Stimulated activated CD4-positive, alpha-beta T cell treated with anti-CD3 and anti-CD28 coated beads, Interleukin-12 subunit alpha, Interleukin-12 subunit beta, amount 100 ng/mL, for 4 hours (primary cell): ENCODE results near the gene GLG1.
"Not testable (repeated sequence)": the region's sequence is repeated elsewhere in the genome, so short reads cannot be mapped to it uniquely, and the experiment has no call there.

ENCODE experiments used
- DNase-seq: peaks from one replicate; pipeline ENCODE4 v3.0.0-alpha.2; 2020

Gene GLG1

DNA sequence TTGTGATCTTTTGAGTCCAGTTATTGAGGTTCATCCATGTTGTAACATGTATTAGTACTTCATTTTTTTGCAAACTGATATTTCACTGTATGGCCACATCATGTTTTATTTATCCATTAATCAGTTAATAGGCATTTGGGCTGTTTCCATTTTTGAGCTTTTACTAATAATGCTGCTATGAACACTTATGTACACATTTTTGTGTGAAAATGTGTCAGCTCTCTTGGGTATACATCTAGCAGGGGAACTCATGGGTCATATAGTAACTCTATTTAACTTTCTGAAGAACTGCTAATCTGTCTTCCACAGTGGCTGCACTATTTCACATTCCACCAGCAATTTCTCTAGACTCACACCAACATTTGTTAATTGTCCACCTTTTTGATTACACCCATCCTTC lies 82.0 kb downstream of the GLG1 start:
- no peak for DNase-seq

DNA sequence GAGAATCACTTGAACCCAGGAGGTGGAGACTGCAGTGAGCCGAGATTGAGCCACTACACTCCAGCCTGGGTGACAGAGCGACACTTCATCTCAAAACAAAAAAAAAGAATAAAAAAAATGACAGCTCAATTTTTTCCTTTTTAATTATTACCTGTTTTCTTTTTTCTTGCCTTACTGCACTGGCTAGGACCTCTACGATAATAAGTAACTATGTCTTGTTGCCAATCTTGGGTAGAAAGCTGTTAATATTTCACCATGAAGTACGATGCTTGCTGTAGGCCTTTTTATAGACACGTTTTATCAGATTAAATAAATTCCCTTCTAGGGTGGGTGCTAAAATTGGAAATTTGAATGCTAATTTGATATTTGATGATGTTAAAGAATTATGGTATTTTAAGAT lies 82.8 kb downstream of the GLG1 start:
- DNase-seq: no peak

DNA sequence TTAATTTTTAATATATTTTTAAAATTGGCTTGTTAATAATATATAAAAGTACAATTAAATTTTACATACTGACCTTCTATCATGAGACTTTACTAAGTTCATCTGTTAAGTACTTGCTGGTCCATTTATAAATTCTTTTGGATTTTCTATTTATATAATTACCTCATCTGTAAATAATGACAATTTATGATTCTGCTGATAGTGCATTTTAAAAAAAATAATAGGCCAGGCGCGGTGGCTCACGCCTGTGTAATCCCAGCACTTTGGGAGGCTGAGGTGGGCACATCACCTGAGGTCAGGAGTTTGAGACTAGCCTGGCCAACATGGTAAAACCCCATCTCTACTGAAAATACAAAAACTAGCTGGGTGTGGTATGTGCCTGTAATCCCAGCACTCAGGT lies 83.2 kb downstream of the GLG1 start:
- DNase-seq: not testable (repeated sequence)

DNA sequence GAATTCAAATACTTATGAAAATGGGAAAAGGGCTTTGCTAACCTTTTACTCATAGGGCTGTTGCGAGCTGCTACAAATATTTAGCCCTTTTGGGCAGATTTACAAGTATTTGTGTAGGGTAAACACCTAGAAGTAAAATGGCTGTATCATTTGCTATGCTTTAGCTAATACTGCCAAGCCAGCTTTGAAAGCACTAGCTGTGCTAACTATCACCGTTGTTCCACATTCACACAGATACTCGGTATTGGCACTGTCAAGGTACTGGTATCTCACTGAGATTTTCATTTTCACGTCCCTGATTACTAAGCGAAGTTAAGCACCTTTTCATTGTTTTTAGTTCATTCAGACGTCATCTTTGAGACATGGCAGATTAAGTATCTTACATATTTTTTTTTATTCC lies 84.8 kb downstream of the GLG1 start:
- no peak for DNase-seq

DNA sequence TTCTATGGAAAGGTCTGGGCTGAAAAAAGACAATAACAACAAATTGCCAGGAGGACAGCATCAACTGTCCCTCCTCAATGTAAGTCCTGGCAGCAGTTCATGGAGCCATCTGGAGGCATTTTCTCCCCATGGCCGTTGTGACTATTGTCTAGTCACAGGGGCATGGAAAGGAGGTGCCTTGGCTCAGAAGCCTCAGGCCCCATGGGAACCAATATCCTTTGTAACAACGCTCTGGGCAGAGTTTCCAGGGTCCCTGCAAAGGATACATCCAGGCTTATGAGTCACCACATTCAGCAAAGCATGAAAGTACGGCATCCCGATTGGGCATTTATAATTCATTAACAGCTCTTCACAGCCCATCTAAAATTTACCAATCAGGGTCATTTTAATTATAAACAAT lies 85.2 kb downstream of the GLG1 start:
- no peak for DNase-seq

DNA sequence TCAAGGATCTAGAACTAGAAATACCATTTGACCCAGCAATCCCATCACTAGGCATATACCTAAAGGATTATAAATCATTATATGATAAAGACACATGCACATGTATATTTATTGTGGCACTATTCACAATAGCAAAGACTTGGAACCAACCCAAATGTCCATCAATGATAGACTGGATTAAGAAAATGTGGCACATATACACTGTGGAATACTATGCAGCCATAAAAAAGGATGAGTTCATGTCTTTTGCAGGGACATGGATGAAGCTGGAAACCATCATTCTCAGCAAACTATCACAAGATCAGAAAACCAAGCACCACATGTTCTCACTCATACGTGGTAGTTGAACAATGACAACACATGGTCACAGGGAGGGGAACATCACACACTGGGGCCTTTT lies 88.0 kb downstream of the GLG1 start:
- DNase-seq: not testable (repeated sequence)

DNA sequence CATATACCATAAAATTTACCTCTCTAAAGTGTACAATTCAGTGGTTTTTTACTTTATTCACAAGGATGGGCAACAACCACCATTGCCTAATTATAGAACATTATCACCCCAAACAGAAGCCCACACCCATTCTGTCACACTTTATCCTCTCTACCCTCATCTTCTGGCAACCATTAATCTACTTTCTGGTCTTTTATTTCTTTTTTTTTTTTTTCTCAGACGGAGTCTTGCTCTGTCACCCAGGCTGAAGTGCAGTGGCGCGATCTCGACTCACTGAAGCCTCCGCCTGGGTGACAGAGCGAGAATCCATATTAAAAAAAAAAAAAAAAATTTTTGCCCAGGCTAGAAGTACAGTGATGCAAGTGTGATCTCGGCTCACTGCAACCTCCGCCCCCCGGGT lies 95.0 kb downstream of the GLG1 start:
- no peak for DNase-seq

DNA sequence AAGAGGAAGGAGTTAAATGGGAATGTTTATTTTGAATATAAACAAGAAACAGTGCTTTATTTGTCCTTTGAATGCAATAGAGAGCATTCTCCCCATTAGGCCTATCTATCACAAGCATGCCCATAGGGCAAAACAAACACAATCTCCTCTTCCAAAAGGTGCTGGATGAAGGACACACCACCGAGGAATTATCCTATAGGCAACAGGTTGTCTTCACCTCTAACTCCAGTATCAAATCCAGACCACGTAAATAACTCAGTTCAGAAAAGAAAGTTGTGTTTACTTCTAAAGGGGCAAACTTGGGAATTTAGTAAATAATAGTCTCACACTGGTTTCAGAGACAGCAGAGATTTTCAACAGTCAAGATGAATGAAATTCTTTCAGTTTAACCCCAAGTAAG lies 101.9 kb downstream of the GLG1 start:
- DNase-seq: no peak

DNA sequence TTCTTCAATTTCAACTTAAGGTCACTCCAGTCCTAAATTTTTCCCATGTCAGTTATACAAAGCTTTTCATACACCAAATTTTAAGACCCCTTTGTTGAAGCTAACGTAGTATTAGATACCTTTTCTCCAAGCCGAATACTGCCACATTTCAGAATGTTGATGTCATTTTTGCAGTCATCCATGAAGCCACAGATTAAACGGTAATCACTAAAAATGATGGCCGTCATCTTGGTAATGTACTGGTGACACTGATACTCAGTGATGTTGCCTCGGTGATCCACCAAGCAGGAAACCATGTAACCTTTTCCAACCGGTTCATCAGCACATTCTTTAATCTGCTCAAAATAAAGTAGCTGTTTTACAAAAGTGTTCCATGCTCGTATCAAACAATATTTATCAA lies 103.5 kb downstream of the GLG1 start:
- DNase-seq: no peak

DNA sequence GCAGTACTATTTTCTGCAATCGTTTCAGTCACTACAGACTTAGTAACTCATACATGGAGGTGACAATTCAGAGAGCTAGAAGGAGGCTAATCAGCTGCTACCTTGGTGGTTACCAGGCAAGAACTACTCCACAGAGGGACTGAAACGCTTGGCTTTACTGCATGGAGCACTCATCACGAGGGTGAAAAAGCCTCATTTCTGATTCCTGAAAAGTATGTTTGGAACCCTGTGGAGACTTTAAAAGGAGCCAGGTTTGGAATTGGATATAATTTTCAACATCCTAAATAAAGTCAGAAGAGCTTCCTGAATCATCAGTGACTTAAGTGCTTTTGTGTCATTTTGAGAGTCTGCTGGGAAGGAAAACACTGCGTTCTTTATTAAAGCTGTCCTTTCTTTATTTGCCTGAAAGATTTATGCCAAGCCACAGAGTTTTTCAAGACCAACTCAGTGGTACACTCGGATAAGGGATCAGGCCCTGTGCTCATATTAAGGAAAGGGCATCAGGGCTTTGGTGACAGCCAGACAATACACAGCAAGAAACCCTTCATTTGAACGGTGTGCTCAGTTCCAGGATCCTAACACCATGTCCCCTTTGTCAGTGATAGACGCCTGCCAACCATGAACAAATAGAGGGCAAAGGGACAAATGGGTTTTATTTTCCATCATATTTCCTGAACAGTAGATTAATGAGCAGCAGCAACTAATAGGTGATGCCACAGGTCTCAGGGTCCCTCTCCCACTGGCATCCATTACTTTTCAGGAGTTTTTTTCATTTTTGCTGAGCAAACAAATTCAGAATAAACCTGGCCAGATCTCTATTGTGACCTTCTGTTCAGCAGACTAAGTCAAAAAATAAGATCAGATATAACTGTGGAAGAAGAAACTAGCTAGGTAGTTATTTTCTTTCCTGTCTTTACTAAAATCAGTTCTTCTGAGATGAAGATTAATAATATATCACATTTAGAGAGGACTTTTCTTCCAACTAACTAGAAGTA lies 105.1 kb downstream of the GLG1 start:
- no peak for DNase-seq

DNA sequence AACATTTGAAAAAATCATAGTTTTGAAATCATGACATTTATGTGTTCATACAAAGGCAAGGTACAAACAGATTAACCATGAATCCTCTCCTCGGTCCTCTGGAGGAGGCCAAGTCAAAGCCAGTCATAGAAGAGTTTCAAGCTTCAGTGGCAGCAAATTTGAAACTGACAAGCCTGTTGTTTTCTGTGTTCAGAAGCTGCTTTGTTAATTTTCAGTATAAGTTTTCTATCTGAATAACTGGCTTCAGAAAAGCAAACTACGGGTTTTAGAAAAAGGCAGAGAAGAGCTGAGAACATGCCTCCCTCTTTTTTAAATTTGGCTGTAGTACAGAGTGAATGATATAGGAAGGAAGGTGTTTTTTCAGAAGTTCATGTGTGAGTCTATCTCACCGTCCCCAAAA lies 106.0 kb downstream of the GLG1 start:
- no peak for DNase-seq

DNA sequence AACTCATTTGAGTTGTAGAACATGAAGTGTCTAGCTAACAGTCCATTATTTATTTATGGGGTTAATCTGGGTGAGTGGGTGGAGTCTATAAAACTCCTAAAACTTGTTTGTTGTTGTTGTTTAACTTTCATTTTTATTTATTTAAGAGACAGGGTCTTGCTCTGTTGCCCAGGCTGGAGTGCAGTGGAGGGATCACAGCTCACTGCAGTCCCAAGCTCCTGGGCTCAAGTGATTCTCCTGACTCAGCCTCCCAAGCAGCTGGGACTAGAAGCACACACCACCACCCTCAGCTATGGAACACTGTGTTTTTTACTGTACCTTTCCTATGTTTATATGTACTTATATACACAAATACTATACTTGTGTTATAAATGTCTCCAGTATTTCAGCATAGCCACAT lies 107.8 kb downstream of the GLG1 start:
- no peak for DNase-seq

DNA sequence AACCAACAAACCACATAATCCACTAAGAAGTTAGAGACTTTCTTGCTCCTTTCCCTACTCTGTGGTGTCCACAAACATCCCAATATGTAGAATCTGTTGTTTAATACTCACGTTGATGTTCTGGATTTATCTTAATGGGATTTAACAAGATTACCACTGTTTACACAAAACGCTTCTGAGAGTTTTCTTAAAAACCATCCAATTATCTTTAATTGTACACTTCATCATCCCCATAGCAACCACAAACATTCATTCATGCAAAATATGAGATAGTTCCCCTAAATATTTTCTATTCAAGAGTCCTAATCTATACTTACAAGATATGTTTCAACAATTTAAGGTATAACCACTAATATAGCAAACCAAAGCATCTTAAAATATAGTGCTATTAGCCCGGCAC lies 109.2 kb downstream of the GLG1 start:
- no peak for DNase-seq

DNA sequence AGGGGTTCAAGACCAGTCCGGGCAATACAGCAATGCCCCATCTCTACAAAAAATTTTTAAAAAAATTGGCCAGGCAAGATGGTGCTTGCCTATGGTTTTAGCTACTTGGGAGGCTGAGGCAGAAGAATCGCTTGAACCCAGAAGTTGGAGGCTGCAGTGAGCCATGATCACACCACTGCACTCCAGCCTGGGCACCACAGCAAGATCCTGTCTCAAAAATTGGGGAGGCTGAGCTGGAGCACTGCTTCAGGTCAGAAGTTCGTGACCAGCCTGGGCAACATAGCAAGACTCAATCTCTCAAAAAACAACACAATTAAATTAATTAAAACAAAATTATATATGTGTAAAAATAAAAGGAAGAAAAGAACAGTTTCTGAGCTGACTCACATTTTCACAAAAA lies 110.9 kb downstream of the GLG1 start:
- no peak for DNase-seq

DNA sequence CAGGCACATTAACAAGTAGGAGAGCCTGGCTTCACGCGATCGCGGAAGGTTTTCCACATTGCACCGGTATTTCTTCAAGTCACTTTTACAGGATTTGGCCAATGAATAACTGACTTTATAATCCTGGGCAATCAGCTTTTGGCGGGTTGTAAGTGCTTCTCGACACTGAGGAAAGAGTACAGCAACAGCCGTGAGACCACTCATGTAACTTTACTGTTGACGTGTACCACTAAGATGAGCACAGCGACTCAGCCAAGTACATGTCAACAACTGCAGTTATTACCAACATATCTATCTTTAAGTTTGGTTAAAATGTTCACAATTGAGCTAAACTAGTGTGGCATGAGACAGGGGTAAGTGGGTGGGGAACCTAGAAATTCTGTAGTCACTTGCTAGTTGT lies 113.9 kb downstream of the GLG1 start:
- DNase-seq: no peak

DNA sequence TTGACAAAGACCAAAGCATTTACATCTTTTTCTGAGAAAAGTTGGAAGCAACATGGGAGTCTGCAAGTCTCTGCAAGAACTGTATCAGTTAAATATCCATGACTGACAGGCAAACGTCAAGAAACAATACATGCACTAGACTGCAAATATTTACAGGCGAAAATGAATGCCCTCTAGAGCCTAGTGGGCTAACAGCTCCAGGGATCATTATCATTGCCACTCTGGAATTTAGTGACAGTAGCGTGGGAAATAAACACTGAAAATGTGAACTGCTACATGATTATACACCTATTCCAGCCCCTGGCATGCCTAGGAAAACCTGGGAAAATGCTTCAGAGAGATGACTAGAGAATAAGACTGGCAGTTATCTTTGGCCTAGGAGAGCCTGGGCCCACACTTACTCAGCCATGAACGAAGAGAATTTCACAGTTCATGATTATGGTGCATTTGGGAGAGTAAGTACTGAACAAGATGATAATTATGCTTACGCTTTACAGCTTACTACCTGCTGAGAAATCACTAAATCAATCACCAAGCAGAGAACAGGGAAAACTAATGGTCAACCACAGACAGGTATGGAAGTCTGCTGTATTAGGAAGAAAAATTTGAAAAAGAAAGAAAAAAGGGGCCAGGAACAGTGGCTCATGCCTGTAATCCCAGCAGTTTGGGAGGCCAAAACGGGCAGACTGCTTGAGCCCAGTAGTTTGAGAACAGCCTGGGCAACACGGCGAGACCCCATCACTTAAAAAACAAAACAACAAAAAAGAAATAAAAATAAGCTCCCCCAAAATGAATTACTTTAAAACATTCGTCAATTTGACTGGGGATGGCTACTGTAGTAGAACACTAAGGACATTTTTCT lies 119.0 kb downstream of the GLG1 start:
- no peak for DNase-seq

DNA sequence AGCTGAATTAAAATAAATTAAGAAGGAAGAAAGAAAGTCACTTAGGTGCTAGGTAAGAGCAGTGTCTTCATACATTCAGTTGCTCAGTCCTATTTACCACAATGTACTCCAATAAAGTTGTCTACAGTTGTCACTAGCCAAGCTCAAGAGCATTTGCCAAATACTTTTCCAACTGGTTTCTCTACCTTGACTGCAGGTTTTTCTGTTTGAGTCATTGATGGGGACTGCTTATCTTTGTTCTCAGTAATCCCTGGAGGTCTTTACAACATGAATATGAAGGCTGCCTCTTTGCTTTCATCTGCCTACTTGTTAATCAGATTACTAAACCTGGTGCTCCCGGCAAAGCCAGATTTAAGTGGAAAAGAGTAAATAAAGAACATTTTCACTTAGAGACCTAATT lies 121.0 kb downstream of the GLG1 start:
- no peak for DNase-seq

DNA sequence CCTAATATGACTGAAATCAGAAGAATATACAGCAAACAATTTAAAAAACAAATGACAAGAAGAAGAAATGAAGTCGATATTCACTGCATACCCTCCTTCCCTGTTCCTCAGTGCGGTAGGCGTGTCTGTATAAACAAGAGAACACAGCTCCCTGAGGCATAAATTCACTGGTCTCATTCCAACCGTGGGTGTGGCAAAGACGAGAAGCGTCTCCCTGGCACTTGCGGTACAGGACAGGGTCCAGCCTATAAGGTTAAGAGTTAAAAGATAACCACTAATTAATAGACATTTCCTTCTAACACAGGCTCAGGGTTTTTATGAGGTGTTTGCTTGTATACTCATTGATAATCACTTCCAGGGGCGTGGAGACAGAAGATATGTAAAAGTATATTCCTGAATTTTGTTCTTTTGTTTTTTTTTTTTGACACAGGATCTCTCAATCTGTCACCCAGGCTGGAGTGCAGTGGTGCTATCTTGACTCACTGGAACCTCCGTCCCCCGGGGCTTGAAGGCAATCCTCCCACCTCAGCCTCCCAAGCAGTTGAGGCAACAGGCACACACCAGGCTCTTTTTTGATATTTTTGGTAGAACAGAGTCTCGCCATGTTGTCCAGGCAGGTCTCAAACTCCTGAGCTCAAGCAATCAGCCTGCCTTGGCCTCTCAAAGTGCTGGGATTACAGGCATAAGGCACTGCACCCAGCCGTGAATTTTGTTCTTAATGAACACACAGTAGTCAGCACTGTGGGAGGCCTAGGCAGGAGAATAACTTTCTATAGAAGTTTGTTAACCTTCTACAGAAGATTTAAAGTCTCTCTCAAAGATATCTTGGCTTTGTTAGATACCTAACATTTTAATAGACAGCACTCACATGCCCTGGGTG lies 126.5 kb downstream of the GLG1 start:
- DNase-seq: no peak

DNA sequence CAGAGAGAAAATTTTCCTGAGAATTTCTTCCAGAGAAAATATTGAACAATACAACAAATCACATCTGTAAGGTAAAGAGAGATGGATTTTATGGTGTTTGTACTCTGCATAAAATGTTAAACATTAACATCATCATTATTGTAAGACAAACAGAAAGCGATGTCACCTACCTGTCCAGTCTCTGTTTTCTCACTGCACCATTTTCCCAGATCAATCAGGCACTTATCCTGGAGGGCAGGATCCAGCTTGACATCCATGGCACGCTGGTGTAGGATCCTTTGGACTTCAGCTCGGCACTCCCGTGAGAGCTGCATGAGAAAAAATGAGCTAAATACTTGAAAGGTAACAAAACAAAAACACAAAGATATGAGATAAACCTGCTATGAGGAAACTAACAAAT lies 129.7 kb downstream of the GLG1 start:
- no peak for DNase-seq

DNA sequence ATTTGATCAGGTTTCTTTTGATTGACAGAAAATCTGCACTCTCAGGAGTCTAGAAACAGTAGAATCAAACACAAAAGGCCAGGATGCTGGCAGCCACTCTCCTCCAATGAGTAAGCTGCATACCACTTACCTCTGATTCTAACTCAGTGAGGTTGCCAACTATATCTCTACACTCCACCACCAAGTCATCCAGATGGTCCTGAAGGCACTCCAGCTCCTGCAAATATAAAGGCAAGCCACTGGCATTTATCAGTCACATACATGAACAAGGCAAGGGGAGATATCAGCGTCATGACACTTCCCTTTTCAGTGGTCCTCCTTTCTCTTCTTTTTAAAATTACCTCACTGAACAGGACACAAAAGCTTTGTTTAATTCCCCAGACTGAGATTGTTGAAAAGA lies 132.5 kb downstream of the GLG1 start:
- DNase-seq: no peak

DNA sequence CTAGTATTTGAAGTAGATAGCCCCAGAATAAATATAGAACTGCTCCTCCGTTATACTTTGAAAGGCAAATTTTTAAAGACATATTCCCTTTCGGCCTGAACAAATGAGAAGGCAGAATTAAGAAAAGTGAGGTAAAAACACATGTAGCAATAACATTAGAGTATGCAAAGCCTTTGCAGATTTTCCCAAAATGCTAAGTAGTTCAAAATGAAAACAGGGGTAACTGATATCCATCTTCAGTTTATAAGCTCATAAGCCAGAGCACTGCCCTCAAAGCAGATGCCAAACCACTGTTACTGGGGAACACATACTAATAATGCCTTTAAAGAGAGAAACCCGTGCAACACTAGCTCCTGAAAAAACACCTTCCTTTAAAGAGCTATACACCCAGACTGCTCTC lies 134.4 kb downstream of the GLG1 start:
- DNase-seq: no peak

DNA sequence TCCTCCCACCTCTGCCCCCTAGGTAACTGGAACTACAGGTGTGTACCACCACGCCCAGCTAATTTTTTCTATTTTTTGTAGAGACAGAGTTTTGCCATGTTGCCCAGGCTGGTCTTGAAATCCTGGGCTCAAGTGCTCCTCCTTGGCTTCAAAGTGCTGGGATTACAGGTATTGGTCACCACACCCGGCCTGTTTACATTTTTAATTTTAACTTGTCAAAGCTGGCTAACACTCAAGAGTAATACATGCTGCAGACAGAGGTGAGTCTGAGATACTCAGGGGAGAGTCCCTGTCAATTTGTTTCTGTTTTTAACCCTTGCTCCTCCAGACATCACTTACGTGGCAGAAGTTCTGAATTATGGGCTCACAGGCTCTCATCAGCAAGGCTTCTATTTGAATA lies 134.9 kb downstream of the GLG1 start:
- DNase-seq: no peak

DNA sequence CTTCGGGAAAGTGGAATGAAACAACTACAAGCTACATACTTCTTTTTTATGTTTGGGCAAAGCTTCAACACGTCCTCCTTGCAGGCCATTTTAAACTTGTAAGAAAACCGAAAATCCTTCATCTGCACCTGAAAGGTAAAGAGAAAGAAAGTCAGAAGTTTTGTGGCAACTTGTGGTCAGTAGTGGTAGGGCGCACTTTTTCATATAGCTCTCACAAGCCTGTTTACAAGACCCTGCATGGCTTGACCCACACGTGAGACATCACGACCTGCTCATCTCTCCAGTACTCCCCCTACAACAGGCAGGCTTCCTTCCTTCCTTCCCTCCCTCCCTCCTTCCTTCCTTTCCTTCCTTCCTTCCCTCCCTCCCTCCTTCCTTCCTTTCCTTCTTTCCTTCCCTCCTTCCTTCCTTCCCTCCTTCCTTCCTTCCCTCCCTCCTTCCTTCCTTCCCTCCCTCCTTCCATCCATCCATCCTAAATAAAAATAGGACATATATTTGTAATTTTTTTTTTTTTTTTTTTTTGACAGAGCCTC lies 136.9 kb downstream of the GLG1 start:
- no peak for DNase-seq
